Keratinocyte (primary cell): Measurements from ENCODE around the gene LOC128125822.

Source experiments
- DNase-seq: peaks from one replicate; pipeline ENCODE4 v3.0.0-alpha.2; 2011; ENCODE audit warnings: low read depth, missing footprints, low spot score
- FAIRE-seq: peaks from 2 replicates; lab custom pipeline; 2011; peaks lifted over from hg19 to GRCh38; lab: Jason Lieb, UNC
- H2AFZ ChIP-seq: 2 replicates; pipeline ENCODE4 v1.6.0; 2012; ENCODE audit warnings: low read length, control low read depth, inconsistent platforms; ENCODE audit not compliant: control insufficient read depth
- H3K27ac ChIP-seq: 2 replicates; pipeline ENCODE4 v1.5.1; 2011; ENCODE audit warnings: low read length; ENCODE audit not compliant: control insufficient read depth, insufficient read depth
- H3K27me3 ChIP-seq: 3 replicates; pipeline ENCODE4 v1.6.0; 2011; ENCODE audit warnings: low read length; ENCODE audit not compliant: control insufficient read depth, insufficient read depth; ENCODE audit errors: extremely low read depth
- H3K36me3 ChIP-seq, 2 experiments: 2 replicates in 1 of 2; 3 replicates in 1 of 2; pipeline ENCODE4 v1.5.1; 2011; ENCODE audit warnings: low read length in 2 of 2, mild to moderate bottlenecking in 1 of 2; ENCODE audit not compliant: control insufficient read depth in 2 of 2, insufficient read depth in 2 of 2; ENCODE audit errors: extremely low read depth in 1 of 2
- H3K4me1 ChIP-seq: 3 replicates; pipeline ENCODE4 v1.5.1; 2011; ENCODE audit warnings: low read length; ENCODE audit not compliant: control insufficient read depth, insufficient read depth; ENCODE audit errors: extremely low read depth
- H3K4me2 ChIP-seq: 3 replicates; pipeline ENCODE4 v1.6.0; 2011; ENCODE audit warnings: low read depth, low read length; ENCODE audit not compliant: control insufficient read depth, insufficient read depth; ENCODE audit errors: extremely low read depth
- H3K4me3 ChIP-seq, 3 experiments: fragments of 200-600 bp in 1 of 3; sonication (generic) in 1 of 3; 2 replicates in 2 of 3; 3 replicates in 1 of 3; pipeline ENCODE4 v1.5.1; 2011 to 2016; ENCODE audit warnings: low read length in 3 of 3, mild to moderate bottlenecking in 3 of 3, control low read depth in 2 of 3, inconsistent platforms in 1 of 3, low read depth in 1 of 3, mixed read lengths in 1 of 3, mixed run types in 1 of 3, moderate library complexity in 1 of 3; ENCODE audit not compliant: control insufficient read depth in 2 of 3, insufficient read depth in 2 of 3; ENCODE audit errors: extremely low read depth in 1 of 3
- H3K79me2 ChIP-seq: 2 replicates; pipeline ENCODE4 v1.6.0; 2012; ENCODE audit warnings: low read length; ENCODE audit not compliant: control insufficient read depth, insufficient read depth
- H3K9ac ChIP-seq: 3 replicates; pipeline ENCODE4 v1.6.0; 2011; ENCODE audit warnings: low read length; ENCODE audit not compliant: control insufficient read depth, insufficient read depth; ENCODE audit errors: extremely low read depth
- H3K9me1 ChIP-seq: 3 replicates; pipeline ENCODE4 v1.6.0; 2011; ENCODE audit warnings: low read length; ENCODE audit not compliant: control insufficient read depth, insufficient read depth; ENCODE audit errors: extremely low read depth
- H3K9me3 ChIP-seq: 2 replicates; pipeline ENCODE4 v1.5.1; 2012; ENCODE audit warnings: low read depth, low read length; ENCODE audit not compliant: control insufficient read depth
- H4K20me1 ChIP-seq: 3 replicates; pipeline ENCODE4 v1.6.0; 2011; ENCODE audit warnings: low read length; ENCODE audit not compliant: control insufficient read depth, insufficient read depth; ENCODE audit errors: extremely low read depth
- CTCF ChIP-seq, 3 experiments: IDR thresholded peaks in 1 of 3; conservative IDR thresholded peaks in 1 of 3; optimal IDR thresholded peaks in 1 of 3; 2 replicates in 2 of 3; 3 replicates in 1 of 3; pipeline versions ENCODE3 to v1.5.1; 2011; ENCODE audit warnings: low read length in 3 of 3, mild to moderate bottlenecking in 3 of 3, moderate library complexity in 2 of 3, control low read depth in 1 of 3, inconsistent platforms in 1 of 3; ENCODE audit not compliant: insufficient read depth in 2 of 3; ENCODE audit errors: extremely low read depth in 1 of 3
- EZH2 ChIP-seq: IDR thresholded peaks from one replicate; pipeline ENCODE4 v1.6.1; 2012; ENCODE audit warnings: inconsistent platforms, mild to moderate bottlenecking, low read length, moderate library complexity
- dilution Hi-C: fragments of 300-500 bp; cut with MboI; formaldehyde crosslinking; loops from one replicate; pipeline ENCODE4 v1.7.0; 2020; ENCODE audit warnings: low sequenced_read_pairs; ENCODE audit not compliant: extremely low pct_ligation_motif_present

LOC128125822 gene

GRCh38 chr6:63572747-63573075 is 431 bp downstream of the LOC128125822 start:
- H3K79me2 ChIP-seq = peaks cover 51% of the 10 kb centered on the region
- no peak overlapping the region for H2AFZ ChIP-seq

GRCh38 chr6:63573076-63573898 is 1.0 kb downstream of the LOC128125822 start:
- DNase-seq = no peak
- peaks cover 15% of the 10 kb centered on the region for H3K4me1 ChIP-seq
- FAIRE-seq = peak; percentile 52

More at GRCh38 chr6:63572747-63573075, 431 bp downstream of the LOC128125822 start:
- DNase-seq (no peak), FAIRE-seq (no peak)
- Histone ChIP-seq H3K9me3 (no peaks in the 10 kb centered on the region), H3K4me2 (no peak overlapping the region), H3K9ac (peak overlapping the region; percentile 96), H3K4me3 (peak overlapping the region; percentile 77 to 93 (median 85)), H3K36me3 (peaks cover 0 to 21% of the 10 kb centered on the region in 2 experiments), H3K9me1 (no peaks in the 10 kb centered on the region), H3K27me3 (no peaks in the 10 kb centered on the region), H4K20me1 (peaks cover 14% of the 10 kb centered on the region), H3K4me1 (peaks cover 15% of the 10 kb centered on the region), H3K27ac (peak overlapping the region; percentile 100)
- no peak for TF ChIP-seq EZH2
- no peak for TF ChIP-seq CTCF (optimal IDR thresholded peaks at IDR 0.05 in 1 of 3, IDR thresholded peaks at IDR 0.05 in 1 of 3, conservative IDR thresholded peaks at IDR 0.05 in 1 of 3; ENCODE audit: extremely low read depth in 1 of 3, insufficient read depth in 2 of 3, low read length in 3 of 3)
- dilution Hi-C loops = no loop called here

More at GRCh38 chr6:63573076-63573898, 1.0 kb downstream of the LOC128125822 start:
- Histone ChIP-seq H3K79me2 (peaks cover 53% of the 10 kb centered on the region), H2AFZ (no peak overlapping the region), H3K36me3 (peaks cover 0 to 21% of the 10 kb centered on the region in 2 experiments), H3K27ac (peak overlapping the region; percentile 100), H3K9ac (peak overlapping the region; percentile 96), H3K9me1 (no peaks in the 10 kb centered on the region), H3K27me3 (no peaks in the 10 kb centered on the region), H4K20me1 (peaks cover 14% of the 10 kb centered on the region), H3K4me2 (peak overlapping the region; percentile 70), H3K4me3 (peak overlapping the region; percentile 77 to 93 (median 85)), H3K9me3 (no peaks in the 10 kb centered on the region)
- dilution Hi-C loops = no loop called here
- TF ChIP-seq CTCF (optimal IDR thresholded peaks at IDR 0.05 in 1 of 3, IDR thresholded peaks at IDR 0.05 in 1 of 3, conservative IDR thresholded peaks at IDR 0.05 in 1 of 3; ENCODE audit: extremely low read depth in 1 of 3, insufficient read depth in 2 of 3, low read length in 3 of 3) = no peak
- no peak for TF ChIP-seq EZH2
